Hepatocyte (in vitro differentiated cells): ENCODE data around the gene AGPS. TPM values are rescaled to one million over a fixed set of nuclear protein-coding genes. Genes with fewer than 3 reads are reported as not detected.

Experiments used
- DNase-seq: peaks from one replicate; pipeline ENCODE4 v3.0.0-alpha.2; 2016; ENCODE audit warnings: low spot score
- H2AFZ ChIP-seq: fragments of 200-600 bp; sonication (generic); 2 replicates; pipeline ENCODE4 v1.6.0; 2016; ENCODE audit warnings: antibody characterized with exemption, mild to moderate bottlenecking
- H3K27ac ChIP-seq: fragments of 200-600 bp; sonication (generic); 2 replicates; pipeline ENCODE4 v1.5.1; 2016; ENCODE audit warnings: mild to moderate bottlenecking
- H3K27me3 ChIP-seq: fragments of 200-600 bp; sonication (generic); 2 replicates; pipeline ENCODE4 v1.6.1; 2016
- H3K36me3 ChIP-seq: fragments of 200-600 bp; sonication (generic); replicated peaks from 2 replicates; pipeline ENCODE4 v1.5.1; 2016; ENCODE audit warnings: low read depth; ENCODE audit not compliant: insufficient read depth
- H3K4me1 ChIP-seq: fragments of 200-600 bp; sonication (generic); 2 replicates; pipeline ENCODE4 v1.5.1; 2016; ENCODE audit warnings: mild to moderate bottlenecking, moderate library complexity; ENCODE audit not compliant: insufficient read depth
- H3K4me2 ChIP-seq: fragments of 200-600 bp; sonication (generic); 2 replicates; pipeline ENCODE4 v1.6.0; 2016
- H3K4me3 ChIP-seq: fragments of 200-600 bp; sonication (generic); 2 replicates; pipeline ENCODE4 v1.5.1; 2016; ENCODE audit warnings: mild to moderate bottlenecking
- H3K79me2 ChIP-seq: fragments of 200-600 bp; sonication (generic); 2 replicates; pipeline ENCODE4 v1.6.0; 2017; ENCODE audit warnings: mild to moderate bottlenecking
- H3K9me2 ChIP-seq: fragments of 200-600 bp; sonication (generic); replicated peaks from 2 replicates; pipeline ENCODE4 v1.6.0; 2017; ENCODE audit warnings: mild to moderate bottlenecking; ENCODE audit not compliant: insufficient read depth
- H3K9me3 ChIP-seq: fragments of 200-600 bp; sonication (generic); 2 replicates; pipeline ENCODE4 v1.5.1; 2016; ENCODE audit warnings: low read depth, mild to moderate bottlenecking
- H4K20me1 ChIP-seq: fragments of 200-600 bp; sonication (generic); 2 replicates; pipeline ENCODE4 v1.6.0; 2016; ENCODE audit warnings: mild to moderate bottlenecking; ENCODE audit not compliant: insufficient read depth, poor library complexity, severe bottlenecking
- EZH2 ChIP-seq: fragments of 200-600 bp; sonication (generic); IDR thresholded peaks from 2 replicates; pipeline ENCODE4 v1.6.1; 2016; ENCODE audit warnings: antibody characterized with exemption, mild to moderate bottlenecking, borderline replicate concordance
- EZH2phosphoT487 ChIP-seq: fragments of 200-600 bp; sonication (generic); IDR thresholded peaks from one replicate; pipeline ENCODE4 v1.6.1; 2018; ENCODE audit warnings: antibody characterized with exemption, mild to moderate bottlenecking, low read depth, moderate library complexity; ENCODE audit not compliant: unreplicated experiment, severe bottlenecking
- WGBS: methylation state at CpG from one replicate; pipeline ENCODE4 v1.1.6; 2016; ENCODE audit warnings: low lambda C conversion rate; ENCODE audit errors: missing lambda C conversion rate; 5-methylcytosine and 5-hydroxymethylcytosine counted together
- polyA plus RNA-seq: library from polyadenylated mRNA; unstranded; fragments of >200 nt; fragmentation: Nextera tagmentation; extraction: Ambion mirVana; gene quantifications from 2 replicates; pipeline ENCODE4 v1.2.1, GENCODE V29; 2016
- total RNA-seq: library from RNA; depleted of rRNA; stranded (reverse); fragments of >200 nt; gene quantifications from 2 replicates; pipeline ENCODE4 v1.2.3, GENCODE V29; 2014
- TF ChIP-seq, protein P1 (sequence below): fragments of 200-600 bp; sonication (generic); IDR thresholded peaks from 2 replicates; pipeline ENCODE4 v1.5.1; 2016; ENCODE audit warnings: antibody characterized with exemption, mild to moderate bottlenecking; ENCODE audit not compliant: poor library complexity

The AGPS gene
- total and polyA plus RNA-seq, 2 experiments from 2014 or later = 26.6 to 36.1 TPM

GRCh38 chr2:177530561-177530960 is 138.0 kb downstream of the AGPS start:
- no peaks in the 10 kb centered on the region for H4K20me1 ChIP-seq
- TF ChIP-seq, protein P1, sequence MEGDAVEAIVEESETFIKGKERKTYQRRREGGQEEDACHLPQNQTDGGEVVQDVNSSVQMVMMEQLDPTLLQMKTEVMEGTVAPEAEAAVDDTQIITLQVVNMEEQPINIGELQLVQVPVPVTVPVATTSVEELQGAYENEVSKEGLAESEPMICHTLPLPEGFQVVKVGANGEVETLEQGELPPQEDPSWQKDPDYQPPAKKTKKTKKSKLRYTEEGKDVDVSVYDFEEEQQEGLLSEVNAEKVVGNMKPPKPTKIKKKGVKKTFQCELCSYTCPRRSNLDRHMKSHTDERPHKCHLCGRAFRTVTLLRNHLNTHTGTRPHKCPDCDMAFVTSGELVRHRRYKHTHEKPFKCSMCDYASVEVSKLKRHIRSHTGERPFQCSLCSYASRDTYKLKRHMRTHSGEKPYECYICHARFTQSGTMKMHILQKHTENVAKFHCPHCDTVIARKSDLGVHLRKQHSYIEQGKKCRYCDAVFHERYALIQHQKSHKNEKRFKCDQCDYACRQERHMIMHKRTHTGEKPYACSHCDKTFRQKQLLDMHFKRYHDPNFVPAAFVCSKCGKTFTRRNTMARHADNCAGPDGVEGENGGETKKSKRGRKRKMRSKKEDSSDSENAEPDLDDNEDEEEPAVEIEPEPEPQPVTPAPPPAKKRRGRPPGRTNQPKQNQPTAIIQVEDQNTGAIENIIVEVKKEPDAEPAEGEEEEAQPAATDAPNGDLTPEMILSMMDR = no peak
- TF ChIP-seq EZH2phosphoT487 = no peak
- no peak for TF ChIP-seq EZH2
- H2AFZ ChIP-seq = no peak overlapping the region
- no peaks in the 10 kb centered on the region for H3K9me3 ChIP-seq
- H3K36me3 ChIP-seq = no peaks in the 10 kb centered on the region
- peak overlapping the region; percentile 6 for H3K27ac ChIP-seq
- H3K4me2 ChIP-seq = no peak overlapping the region
- no peaks in the 10 kb centered on the region for H3K27me3 ChIP-seq
- H3K4me3 ChIP-seq = no peak overlapping the region
- H3K79me2 ChIP-seq = no peaks in the 10 kb centered on the region
- DNase-seq = no peak
- H3K9me2 ChIP-seq = no peaks in the 10 kb centered on the region
- H3K4me1 ChIP-seq = peaks cover 7% of the 10 kb centered on the region

DNA sequence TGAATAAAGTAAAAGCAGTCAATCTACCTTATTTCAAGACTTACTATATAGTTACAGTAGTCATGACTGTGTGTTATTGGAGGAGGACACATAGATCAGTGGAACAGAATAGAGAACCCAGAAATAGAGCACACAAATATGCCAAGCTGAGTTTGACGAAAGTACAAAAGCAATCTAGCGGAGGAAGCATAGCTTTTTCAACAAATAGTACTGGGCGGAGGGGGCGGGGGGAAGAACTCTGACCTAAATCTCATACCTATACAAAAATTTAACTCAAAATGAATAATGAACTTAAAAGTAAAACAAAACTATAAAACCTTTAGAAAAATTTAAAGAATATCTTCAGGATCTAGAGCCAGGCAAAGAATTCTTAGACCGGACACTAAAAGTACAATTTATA is 139.1 kb downstream of the AGPS start:
- Histone ChIP-seq H3K36me3 (no peaks in the 10 kb centered on the region), H3K79me2 (no peaks in the 10 kb centered on the region), H2AFZ (no peak overlapping the region), H4K20me1 (no peaks in the 10 kb centered on the region), H3K27me3 (no peaks in the 10 kb centered on the region), H3K27ac (no peak overlapping the region), H3K4me3 (no peak overlapping the region), H3K9me2 (no peaks in the 10 kb centered on the region), H3K4me2 (no peak overlapping the region), H3K9me3 (no peaks in the 10 kb centered on the region), H3K4me1 (peaks cover 7% of the 10 kb centered on the region)
- WGBS = 98% methylated on average over 5 of the region's 5 CpGs
- TF ChIP-seq EZH2 (no peak), EZH2phosphoT487 (no peak)
- TF ChIP-seq, protein P1 = no peak
- DNase-seq = no peak

DNA sequence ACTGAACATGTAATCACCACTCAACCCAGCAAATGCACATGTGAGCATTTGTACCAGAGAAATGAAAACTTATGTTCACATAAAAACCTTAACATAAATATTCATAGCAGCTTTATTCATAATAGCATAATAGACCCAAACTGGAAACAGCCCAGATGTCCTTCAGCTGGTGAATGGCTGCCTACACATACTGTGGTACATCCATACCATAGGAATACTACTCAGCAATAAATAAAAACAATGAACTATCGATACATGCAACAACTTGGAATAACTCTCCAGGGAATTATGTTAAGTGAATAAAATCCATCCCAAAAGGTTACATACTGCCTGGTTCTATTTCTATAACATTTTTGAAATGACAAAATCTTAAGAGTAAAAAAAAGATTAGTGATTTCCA is 140.0 kb downstream of the AGPS start:
- no peaks in the 10 kb centered on the region for H3K36me3 ChIP-seq
- 100% methylated on average over 1 of the region's 1 CpG for WGBS
- peaks cover 7% of the 10 kb centered on the region for H3K4me1 ChIP-seq
- H3K4me2 ChIP-seq = no peak overlapping the region
- H4K20me1 ChIP-seq = no peaks in the 10 kb centered on the region
- no peak for TF ChIP-seq EZH2
- TF ChIP-seq EZH2phosphoT487 = no peak
- TF ChIP-seq, protein P1 = no peak
- H3K79me2 ChIP-seq = no peaks in the 10 kb centered on the region
- H3K27ac ChIP-seq = no peak overlapping the region
- no peaks in the 10 kb centered on the region for H3K9me2 ChIP-seq
- no peak overlapping the region for H2AFZ ChIP-seq
- no peaks in the 10 kb centered on the region for H3K9me3 ChIP-seq
- no peak overlapping the region for H3K4me3 ChIP-seq
- no peak for DNase-seq
- H3K27me3 ChIP-seq = no peaks in the 10 kb centered on the region

GRCh38 chr2:177533253-177533652 is 140.7 kb downstream of the AGPS start:
- H3K9me2 ChIP-seq = no peaks in the 10 kb centered on the region
- no peaks in the 10 kb centered on the region for H3K27me3 ChIP-seq
- no peak overlapping the region for H3K4me3 ChIP-seq
- H3K9me3 ChIP-seq = no peaks in the 10 kb centered on the region
- no peaks in the 10 kb centered on the region for H3K36me3 ChIP-seq
- no peak overlapping the region for H2AFZ ChIP-seq
- H3K79me2 ChIP-seq = no peaks in the 10 kb centered on the region
- no peak overlapping the region for H3K27ac ChIP-seq
- H3K4me2 ChIP-seq = no peak overlapping the region
- H4K20me1 ChIP-seq = no peaks in the 10 kb centered on the region
- peaks cover 7% of the 10 kb centered on the region for H3K4me1 ChIP-seq
- TF ChIP-seq EZH2 (no peak), EZH2phosphoT487 (no peak)
- TF ChIP-seq, protein P1 = no peak
- no peak for DNase-seq
